GM23248 (cell line): ENCODE results near the gene SMAD1.

Experiments
- EZH2 ChIP-seq: fragments of 200-600 bp; sonication (generic); IDR thresholded peaks from 2 replicates; pipeline ENCODE4 v1.6.1; 2018; ENCODE audit warnings: antibody characterized with exemption, mild to moderate bottlenecking; ENCODE audit not compliant: insufficient read depth, poor library complexity, severe bottlenecking
- EZH2phosphoT487 ChIP-seq: fragments of 200-600 bp; sonication (generic); IDR thresholded peaks from 2 replicates; pipeline ENCODE4 v1.6.1; 2018; ENCODE audit warnings: antibody characterized with exemption, moderate library complexity, mild to moderate bottlenecking, low read depth; ENCODE audit not compliant: insufficient read depth

DNA sequence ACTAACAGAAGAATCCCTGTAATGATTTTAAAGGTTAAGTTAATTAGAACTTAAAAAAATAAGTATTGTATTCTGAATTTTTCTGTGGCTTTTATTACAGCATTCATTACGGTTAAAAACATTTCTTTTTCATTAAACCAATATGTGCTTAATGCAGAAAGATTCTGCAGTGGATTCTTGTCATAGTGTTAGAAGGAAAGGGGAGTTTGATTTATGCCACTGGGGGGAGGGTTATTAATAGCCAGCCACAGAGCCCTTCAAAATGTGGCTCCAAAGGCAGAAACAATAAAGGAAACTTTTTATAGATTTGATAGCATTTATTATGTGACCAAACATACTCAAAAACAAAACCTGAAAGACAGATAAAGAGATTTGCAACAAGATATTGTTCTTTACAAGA lies 9.1 kb downstream of the SMAD1 start:
- no peak for TF ChIP-seq EZH2
- no peak for TF ChIP-seq EZH2phosphoT487
